Liver (tissue), 9 donors: ENCODE data around the gene C3orf20. TPM values are rescaled to one million over a fixed set of nuclear protein-coding genes. Genes with fewer than 3 reads are reported as not detected.

Experiments used
- DNase-seq: peaks from one replicate; pipeline ENCODE4 v3.0.0-alpha.2; 2017; ENCODE audit warnings: low spot score
- H3K27ac ChIP-seq, 2 donors: one replicate each; pipeline ENCODE4 v1.7.0; 2013; ENCODE audit warnings: inconsistent platforms in 2 of 2, low read length in 2 of 2, control low read depth in 1 of 2, low read depth in 1 of 2, mild to moderate bottlenecking in 1 of 2
- H3K27me3 ChIP-seq, 4 donors: one replicate each; pipeline versions ENCODE4 v1.6.1 to v1.7.0; 2013; ENCODE audit warnings: low read length in 3 of 4, inconsistent platforms in 1 of 4, mild to moderate bottlenecking in 1 of 4, moderate library complexity in 1 of 4; ENCODE audit not compliant: control insufficient read depth in 4 of 4, insufficient read depth in 4 of 4
- H3K36me3 ChIP-seq, 4 donors: one replicate each; pipeline versions ENCODE4 v1.6.1 to v1.7.0; 2013; ENCODE audit warnings: low read length in 3 of 4, mild to moderate bottlenecking in 3 of 4, low read depth in 1 of 4, moderate library complexity in 1 of 4; ENCODE audit not compliant: control insufficient read depth in 4 of 4, insufficient read depth in 3 of 4
- H3K4me1 ChIP-seq, 4 donors: one replicate each; pipeline versions ENCODE4 v1.6.1 to v1.7.0; 2013; ENCODE audit warnings: low read length in 3 of 4, mild to moderate bottlenecking in 3 of 4, moderate library complexity in 1 of 4; ENCODE audit not compliant: control insufficient read depth in 4 of 4, insufficient read depth in 4 of 4
- H3K4me3 ChIP-seq, 3 donors: one replicate each; pipeline versions ENCODE4 v1.6.1 to v1.7.0; 2013; ENCODE audit warnings: low read length in 3 of 3, control low read depth in 1 of 3, low read depth in 1 of 3, mild to moderate bottlenecking in 1 of 3
- H3K9ac ChIP-seq, 2 donors: one replicate each; pipeline ENCODE4 v1.7.0; 2013; ENCODE audit warnings: low read length in 2 of 2, mild to moderate bottlenecking in 2 of 2, moderate library complexity in 2 of 2, control low read depth in 1 of 2, low read depth in 1 of 2
- H3K9me3 ChIP-seq, 4 donors: one replicate each; pipeline versions ENCODE4 v1.6.1 to v1.7.0; 2013; ENCODE audit warnings: low read length in 3 of 4; ENCODE audit not compliant: control insufficient read depth in 4 of 4
- ATF3 ChIP-seq: IDR thresholded peaks from 2 replicates; pipeline ENCODE4 v1.6.1; 2016; ENCODE audit warnings: antibody characterized with exemption
- EGR1 ChIP-seq, 2 donors: IDR thresholded peaks; 2 replicates each; pipeline ENCODE4 v1.6.1; 2016 to 2018; ENCODE audit warnings: antibody characterized with exemption in 2 of 2, low read depth in 2 of 2
- FOXA1 ChIP-seq: IDR thresholded peaks from 2 replicates; pipeline ENCODE4 v1.6.1; 2016; ENCODE audit warnings: antibody characterized with exemption
- FOXA2 ChIP-seq: IDR thresholded peaks from 2 replicates; pipeline ENCODE4 v1.6.1; 2016; ENCODE audit warnings: antibody characterized with exemption
- GABPA ChIP-seq, 2 donors: IDR thresholded peaks in 1 of 2; conservative IDR thresholded peaks in 1 of 2; 2 replicates each; pipeline ENCODE4 v1.6.1; 2016; ENCODE audit warnings: antibody characterized with exemption in 2 of 2, mild to moderate bottlenecking in 1 of 2, moderate library complexity in 1 of 2
- HNF4A ChIP-seq, 2 donors: conservative IDR thresholded peaks; 2 replicates each; pipeline ENCODE4 v1.6.1; 2016; ENCODE audit warnings: antibody characterized with exemption in 2 of 2, mild to moderate bottlenecking in 2 of 2
- HNF4G ChIP-seq: IDR thresholded peaks from 2 replicates; pipeline ENCODE4 v1.6.1; 2016; ENCODE audit warnings: antibody characterized with exemption
- JUND ChIP-seq, 2 donors: IDR thresholded peaks; 2 replicates each; pipeline ENCODE4 v1.6.1; 2016; ENCODE audit warnings: antibody characterized with exemption in 2 of 2
- MAX ChIP-seq: IDR thresholded peaks from 2 replicates; pipeline ENCODE4 v1.6.1; 2016; ENCODE audit warnings: antibody characterized with exemption
- NR2F2 ChIP-seq: IDR thresholded peaks from 2 replicates; pipeline ENCODE4 v1.6.1; 2016; ENCODE audit warnings: antibody characterized with exemption
- RAD21 ChIP-seq, 2 donors: IDR thresholded peaks; 2 replicates each; pipeline ENCODE4 v1.6.1; 2016; ENCODE audit warnings: antibody characterized with exemption in 2 of 2, mild to moderate bottlenecking in 2 of 2
- RXRA ChIP-seq, 2 donors: IDR thresholded peaks; 2 replicates each; pipeline ENCODE4 v1.6.1; 2017 to 2018; ENCODE audit warnings: antibody characterized with exemption in 2 of 2, mild to moderate bottlenecking in 1 of 2
- SP1 ChIP-seq: IDR thresholded peaks from 2 replicates; pipeline ENCODE4 v1.6.1; 2018; ENCODE audit warnings: antibody characterized with exemption, mild to moderate bottlenecking
- TAF1 ChIP-seq: conservative IDR thresholded peaks from 2 replicates; pipeline ENCODE4 v1.6.1; 2016; ENCODE audit warnings: antibody characterized with exemption, mild to moderate bottlenecking
- YY1 ChIP-seq: IDR thresholded peaks from 2 replicates; pipeline ENCODE4 v1.6.1; 2016; ENCODE audit warnings: antibody characterized with exemption, mild to moderate bottlenecking
- ZBTB33 ChIP-seq: IDR thresholded peaks from 2 replicates; pipeline ENCODE4 v1.6.1; 2016; ENCODE audit warnings: antibody characterized with exemption
- WGBS: extraction: QIAGEN DNeasy Blood & Tissue Kit; methylation state at CpG from one replicate; pipeline ENCODE4 v1.1.7; 2013; 5-methylcytosine and 5-hydroxymethylcytosine counted together
- polyA plus RNA-seq, 2 donors: library from polyadenylated mRNA; stranded (reverse) in 1 of 2; unstranded in 1 of 2; fragments of 200-250 nt in 1 of 2; fragments of >200 nt in 1 of 2; fragmentation: Nextera tagmentation in 1 of 2; extraction: Ambion mirVana in 1 of 2; gene quantifications; one replicate each; pipeline versions ENCODE4 v1.2.1 to v1.2.3, GENCODE V29; 2013 to 2015
- total RNA-seq, 2 donors: library from RNA; depleted of rRNA; stranded (reverse); fragments of >200 nt; gene quantifications; one replicate each; pipeline ENCODE4 v1.2.3, GENCODE V29; 2014
- TF ChIP-seq, protein P1 (sequence below): fragments of 150-350 bp; IDR thresholded peaks from 2 replicates; pipeline ENCODE4 v1.5.1; 2017; ENCODE audit warnings: improper control_type of control experiment, low read depth, low read length; ENCODE audit not compliant: missing input control
- TF ChIP-seq, protein P2 (sequence below): IDR thresholded peaks from 2 replicates; pipeline ENCODE4 v1.6.1; 2016; ENCODE audit warnings: antibody characterized with exemption, mild to moderate bottlenecking
- donor health status: healthy.
- donor health status: healthy.
- donor health status: healthy.
- donor health status: healthy.
- donor health status: healthy.

C3orf20 gene
- total and polyA plus RNA-seq, 4 donors: 0.05 to 0.08 TPM; not detected in 2

- no peak for TF ChIP-seq ZBTB33
Measured at GRCh38 chr3:14721126-14721864, 46.4 kb downstream of the C3orf20 start (continued).

- no peaks in the 10 kb centered on the region for H3K27me3 ChIP-seq
- peak in 1 of 2 donors; percentile 63 for TF ChIP-seq JUND (IDR thresholded peaks at IDR 0.05)
- peak; percentile 90 for TF ChIP-seq FOXA1
- TF ChIP-seq, protein P1, sequence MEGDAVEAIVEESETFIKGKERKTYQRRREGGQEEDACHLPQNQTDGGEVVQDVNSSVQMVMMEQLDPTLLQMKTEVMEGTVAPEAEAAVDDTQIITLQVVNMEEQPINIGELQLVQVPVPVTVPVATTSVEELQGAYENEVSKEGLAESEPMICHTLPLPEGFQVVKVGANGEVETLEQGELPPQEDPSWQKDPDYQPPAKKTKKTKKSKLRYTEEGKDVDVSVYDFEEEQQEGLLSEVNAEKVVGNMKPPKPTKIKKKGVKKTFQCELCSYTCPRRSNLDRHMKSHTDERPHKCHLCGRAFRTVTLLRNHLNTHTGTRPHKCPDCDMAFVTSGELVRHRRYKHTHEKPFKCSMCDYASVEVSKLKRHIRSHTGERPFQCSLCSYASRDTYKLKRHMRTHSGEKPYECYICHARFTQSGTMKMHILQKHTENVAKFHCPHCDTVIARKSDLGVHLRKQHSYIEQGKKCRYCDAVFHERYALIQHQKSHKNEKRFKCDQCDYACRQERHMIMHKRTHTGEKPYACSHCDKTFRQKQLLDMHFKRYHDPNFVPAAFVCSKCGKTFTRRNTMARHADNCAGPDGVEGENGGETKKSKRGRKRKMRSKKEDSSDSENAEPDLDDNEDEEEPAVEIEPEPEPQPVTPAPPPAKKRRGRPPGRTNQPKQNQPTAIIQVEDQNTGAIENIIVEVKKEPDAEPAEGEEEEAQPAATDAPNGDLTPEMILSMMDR: no peak
- TF ChIP-seq GABPA (IDR thresholded peaks at IDR 0.05 in 1 of 2, conservative IDR thresholded peaks at IDR 0.05 in 1 of 2): no peak
- no peak for TF ChIP-seq MAX
- TF ChIP-seq NR2F2: peak; percentile 62
- peak; percentile 76 to 87 for TF ChIP-seq RXRA (IDR thresholded peaks at IDR 0.05)
- TF ChIP-seq RAD21 (IDR thresholded peaks at IDR 0.05): peak in 1 of 2 donors; percentile 17
- TF ChIP-seq TAF1: no peak
- TF ChIP-seq, protein P2, sequence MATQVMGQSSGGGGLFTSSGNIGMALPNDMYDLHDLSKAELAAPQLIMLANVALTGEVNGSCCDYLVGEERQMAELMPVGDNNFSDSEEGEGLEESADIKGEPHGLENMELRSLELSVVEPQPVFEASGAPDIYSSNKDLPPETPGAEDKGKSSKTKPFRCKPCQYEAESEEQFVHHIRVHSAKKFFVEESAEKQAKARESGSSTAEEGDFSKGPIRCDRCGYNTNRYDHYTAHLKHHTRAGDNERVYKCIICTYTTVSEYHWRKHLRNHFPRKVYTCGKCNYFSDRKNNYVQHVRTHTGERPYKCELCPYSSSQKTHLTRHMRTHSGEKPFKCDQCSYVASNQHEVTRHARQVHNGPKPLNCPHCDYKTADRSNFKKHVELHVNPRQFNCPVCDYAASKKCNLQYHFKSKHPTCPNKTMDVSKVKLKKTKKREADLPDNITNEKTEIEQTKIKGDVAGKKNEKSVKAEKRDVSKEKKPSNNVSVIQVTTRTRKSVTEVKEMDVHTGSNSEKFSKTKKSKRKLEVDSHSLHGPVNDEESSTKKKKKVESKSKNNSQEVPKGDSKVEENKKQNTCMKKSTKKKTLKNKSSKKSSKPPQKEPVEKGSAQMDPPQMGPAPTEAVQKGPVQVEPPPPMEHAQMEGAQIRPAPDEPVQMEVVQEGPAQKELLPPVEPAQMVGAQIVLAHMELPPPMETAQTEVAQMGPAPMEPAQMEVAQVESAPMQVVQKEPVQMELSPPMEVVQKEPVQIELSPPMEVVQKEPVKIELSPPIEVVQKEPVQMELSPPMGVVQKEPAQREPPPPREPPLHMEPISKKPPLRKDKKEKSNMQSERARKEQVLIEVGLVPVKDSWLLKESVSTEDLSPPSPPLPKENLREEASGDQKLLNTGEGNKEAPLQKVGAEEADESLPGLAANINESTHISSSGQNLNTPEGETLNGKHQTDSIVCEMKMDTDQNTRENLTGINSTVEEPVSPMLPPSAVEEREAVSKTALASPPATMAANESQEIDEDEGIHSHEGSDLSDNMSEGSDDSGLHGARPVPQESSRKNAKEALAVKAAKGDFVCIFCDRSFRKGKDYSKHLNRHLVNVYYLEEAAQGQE: no peak
- TF ChIP-seq ZBTB33: no peak
- no peak for TF ChIP-seq HNF4G
- no peak for TF ChIP-seq EGR1 (IDR thresholded peaks at IDR 0.05; ENCODE audit: low read depth in 2 of 2)
- peak; percentile 52 to 69 for TF ChIP-seq HNF4A (conservative IDR thresholded peaks at IDR 0.05)
- peak; percentile 97 for TF ChIP-seq FOXA2
- no peak for TF ChIP-seq YY1
- TF ChIP-seq SP1: peak; percentile 56
- no peak for TF ChIP-seq ATF3
- no peak overlapping the region for H3K27ac ChIP-seq
- no peak overlapping the region for H3K9ac ChIP-seq
- H3K4me1 ChIP-seq: peaks cover 5 to 21% (median 13%) of the 10 kb centered on the region in 4 donors
- no peak for DNase-seq
- 40% methylated on average over 5 of the region's 5 CpGs for WGBS
- no peaks in the 10 kb centered on the region for H3K36me3 ChIP-seq
- no peak overlapping the region for H3K4me3 ChIP-seq
- no peaks in the 10 kb centered on the region for H3K9me3 ChIP-seq
Measured at GRCh38 chr3:14725013-14725412, 50.1 kb downstream of the C3orf20 start.
